HG03565 (cell line): ENCODE results near the gene HM13.
"Not testable (repeated sequence)": the region's sequence is repeated elsewhere in the genome, so short reads cannot be mapped to it uniquely, and the experiment has no call there.

ENCODE experiments used
- ATAC-seq: cut with Tn5 transposase; IDR thresholded peaks from one replicate; pipeline ENCODE4 v1.9.1; 2021; ENCODE audit warnings: mild to moderate bottlenecking, moderate library complexity; ENCODE audit not compliant: unreplicated experiment

HM13 gene

DNA sequence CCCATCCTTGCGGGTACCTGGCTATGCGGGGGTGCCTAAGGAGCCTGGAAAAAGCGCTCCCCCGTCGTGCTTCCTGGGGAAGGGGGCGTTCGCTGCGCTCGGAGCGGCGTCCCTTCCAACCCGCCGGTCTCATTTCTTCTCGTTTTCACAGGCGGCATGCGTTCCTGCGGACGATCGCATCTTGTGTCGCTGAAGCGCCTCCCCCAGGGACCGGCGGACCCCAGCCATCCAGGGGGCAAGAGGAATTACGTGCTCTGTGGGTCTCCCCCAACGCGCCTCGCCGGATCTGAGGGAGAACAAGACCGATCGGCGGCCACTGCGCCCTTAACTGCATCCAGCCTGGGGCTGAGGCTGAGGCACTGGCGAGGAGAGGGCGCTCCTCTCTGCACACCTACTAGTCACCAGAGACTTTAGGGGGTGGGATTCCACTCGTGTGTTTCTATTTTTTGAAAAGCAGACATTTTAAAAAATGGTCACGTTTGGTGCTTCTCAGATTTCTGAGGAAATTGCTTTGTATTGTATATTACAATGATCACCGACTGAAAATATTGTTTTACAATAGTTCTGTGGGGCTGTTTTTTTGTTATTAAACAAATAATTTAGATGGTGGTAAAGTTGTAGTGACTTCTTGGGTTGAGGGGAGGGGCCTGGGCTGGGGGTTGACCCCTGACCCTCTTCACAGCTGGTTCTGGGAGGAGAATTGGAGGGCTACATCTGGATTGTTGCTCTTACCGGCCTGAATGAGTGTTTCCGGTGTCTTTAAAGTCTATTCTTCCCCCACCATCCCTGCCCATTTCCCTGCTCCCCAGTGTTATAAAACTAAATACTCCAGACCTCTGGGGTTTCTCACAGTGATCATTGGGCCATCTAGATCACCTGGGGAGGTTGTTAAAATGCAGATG, 91.9 kb downstream of the HM13 start:
- ATAC-seq = no peak

GRCh38 chr20:31606804-31607639, 92.8 kb downstream of the HM13 start:
- ATAC-seq = no peak

DNA sequence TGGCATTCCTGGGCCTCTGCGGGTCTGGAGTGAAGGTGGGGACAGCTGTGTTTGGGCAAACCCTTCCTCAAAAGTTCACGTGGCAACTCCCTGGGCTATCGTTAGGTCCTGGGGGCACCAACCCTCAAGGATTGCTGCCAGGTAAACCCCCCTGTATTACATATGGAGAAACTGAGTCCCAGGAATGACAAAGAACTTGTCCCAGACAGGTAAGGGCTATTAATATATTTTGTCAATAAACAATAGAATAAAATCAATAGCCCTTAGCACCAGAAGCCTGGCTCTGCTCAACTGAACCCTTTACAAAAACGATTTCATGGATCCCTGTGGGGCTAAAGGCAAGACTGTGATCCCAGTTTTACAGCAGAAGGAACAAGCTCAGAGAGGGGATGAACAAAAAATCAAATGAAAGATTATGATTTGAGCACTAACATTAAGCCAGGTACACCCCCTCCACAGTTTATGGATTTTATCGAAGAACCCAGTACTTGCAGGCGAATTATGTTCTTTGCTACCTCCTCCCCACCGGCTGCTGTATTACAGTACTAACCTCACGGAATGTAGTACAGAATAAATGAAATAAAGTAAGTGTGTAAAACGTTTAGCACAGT, 93.5 kb downstream of the HM13 start:
- no peak for ATAC-seq

DNA sequence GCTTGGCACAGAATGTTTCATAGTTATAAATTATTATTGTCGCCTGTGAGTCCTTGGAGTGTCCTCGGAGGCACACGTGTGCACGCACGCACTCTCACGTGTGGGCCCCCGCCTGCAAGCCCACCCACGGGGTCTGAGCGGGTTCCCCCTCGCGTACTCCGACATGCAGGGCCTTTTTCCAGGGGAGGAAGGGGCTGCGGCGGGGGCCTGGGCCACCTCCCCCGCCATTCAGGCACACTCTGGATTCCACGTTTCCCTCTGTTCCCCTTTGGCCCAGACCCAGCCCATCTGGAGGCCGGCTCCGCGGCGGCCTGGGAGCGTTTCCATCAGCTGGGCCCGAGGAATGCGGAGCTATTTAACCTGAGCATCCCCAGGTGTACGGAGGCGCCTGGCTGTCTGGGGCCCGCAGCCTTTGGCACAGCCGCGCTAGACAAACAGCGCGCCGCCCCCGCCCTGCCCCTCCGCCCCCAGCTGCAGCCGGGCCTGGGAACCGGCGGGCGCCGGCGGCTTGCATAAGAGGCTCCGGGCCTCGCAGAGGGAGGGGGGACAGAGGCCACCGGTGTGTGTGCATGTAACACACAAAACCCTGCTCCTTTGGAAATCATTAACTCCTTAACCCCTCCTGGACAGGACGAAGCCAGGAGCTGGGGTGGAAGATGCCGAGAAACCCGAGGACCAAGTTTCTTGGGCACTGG, 94.2 kb downstream of the HM13 start:
- no peak for ATAC-seq

- not testable (repeated sequence) for ATAC-seq
Observed at GRCh38 chr20:31612271-31612640, 98.0 kb downstream of the HM13 start.

GRCh38 chr20:31615416-31615815, 101.2 kb downstream of the HM13 start:
- ATAC-seq = no peak

DNA sequence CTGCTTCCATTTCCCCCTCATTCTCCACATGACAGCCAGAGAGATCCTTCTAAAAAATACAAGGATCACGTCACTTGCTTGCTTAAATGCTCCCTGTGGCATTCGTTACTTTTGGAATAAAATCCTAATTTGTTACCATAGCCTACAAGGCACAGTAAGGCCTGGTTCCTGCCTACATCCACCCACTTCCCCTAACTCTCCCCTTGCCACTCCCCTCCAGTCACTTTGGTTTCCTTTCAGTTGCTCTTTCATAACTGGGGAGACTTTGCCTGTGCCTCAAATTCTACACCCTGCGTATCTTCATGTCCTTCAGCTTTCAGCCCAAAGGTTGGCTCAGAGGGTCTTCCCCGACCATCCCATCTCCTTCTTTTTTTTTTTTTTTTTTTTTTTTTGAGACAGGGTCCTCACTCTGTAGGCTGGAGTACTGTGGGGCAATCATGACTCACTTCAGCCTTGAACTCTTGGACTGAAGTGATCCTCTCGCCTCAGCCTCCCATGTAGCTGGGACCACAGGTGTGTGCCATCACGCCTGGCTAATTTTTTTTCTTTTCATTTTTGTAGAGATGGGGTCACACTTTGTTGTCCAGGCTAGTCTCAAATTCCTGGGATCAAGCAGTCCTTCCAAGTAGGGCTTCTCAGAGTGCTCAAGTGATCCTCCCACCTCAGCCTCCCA, 103.3 kb downstream of the HM13 start:
- peak; percentile 31 for ATAC-seq
